Smooth muscle cell (in vitro differentiated cells): Measurements from ENCODE around the gene NEGR1. TPM values are rescaled to one million over a fixed set of nuclear protein-coding genes. Genes with fewer than 3 reads are reported as not detected.

Source experiments
- DNase-seq: peaks from one replicate; lab custom pipeline; 2025; ENCODE audit not compliant: unreplicated experiment; lab: John Stamatoyannopoulos, UW
- H2AFZ ChIP-seq: fragments of 200-600 bp; sonication (generic); 2 replicates; pipeline ENCODE4 v1.6.0; 2016; ENCODE audit warnings: antibody characterized with exemption, low read depth, mild to moderate bottlenecking
- H3F3A ChIP-seq: fragments of 200-600 bp; sonication (generic); 2 replicates; pipeline ENCODE4 v1.6.0; 2017; ENCODE audit warnings: antibody characterized with exemption, low read depth
- H3K27ac ChIP-seq: fragments of 200-600 bp; sonication (generic); 2 replicates; pipeline ENCODE4 v1.5.1; 2016; ENCODE audit warnings: low read depth, mild to moderate bottlenecking
- H3K27me3 ChIP-seq: fragments of 200-600 bp; sonication (generic); 2 replicates; pipeline ENCODE4 v1.6.1; 2016; ENCODE audit warnings: low read depth, mild to moderate bottlenecking
- H3K36me3 ChIP-seq: fragments of 200-600 bp; sonication (generic); 2 replicates; pipeline ENCODE4 v1.5.1; 2016; ENCODE audit warnings: low read depth
- H3K4me1 ChIP-seq: fragments of 200-600 bp; sonication (generic); 2 replicates; pipeline ENCODE4 v1.5.1; 2016; ENCODE audit warnings: low read depth
- H3K4me2 ChIP-seq: fragments of 200-600 bp; sonication (generic); 2 replicates; pipeline ENCODE4 v1.6.0; 2016; ENCODE audit warnings: mild to moderate bottlenecking
- H3K4me3 ChIP-seq: fragments of 200-600 bp; sonication (generic); 2 replicates; pipeline ENCODE4 v1.5.1; 2016; ENCODE audit warnings: mild to moderate bottlenecking
- H3K79me2 ChIP-seq: fragments of 200-600 bp; sonication (generic); 2 replicates; pipeline ENCODE4 v1.6.0; 2016; ENCODE audit warnings: low read depth, mild to moderate bottlenecking
- H3K9ac ChIP-seq: fragments of 200-600 bp; sonication (generic); 2 replicates; pipeline ENCODE4 v1.6.0; 2016; ENCODE audit warnings: low read depth
- H3K9me3 ChIP-seq: fragments of 200-600 bp; sonication (generic); replicated peaks from 2 replicates; pipeline ENCODE4 v1.5.1; 2016; ENCODE audit warnings: low read depth
- H4K20me1 ChIP-seq: fragments of 200-600 bp; sonication (generic); 2 replicates; pipeline ENCODE4 v1.6.0; 2016; ENCODE audit warnings: low read depth
- CTCF ChIP-seq: fragments of 200-600 bp; sonication (generic); IDR thresholded peaks from 2 replicates; pipeline ENCODE4 v1.5.1; 2017; ENCODE audit warnings: borderline replicate concordance, mild to moderate bottlenecking, antibody characterized with exemption; ENCODE audit not compliant: insufficient read depth, poor library complexity, severe bottlenecking
- WGBS: methylation state at CpG from one replicate; pipeline ENCODE4 v1.1.7; 2016; ENCODE audit warnings: low lambda C conversion rate; 5-methylcytosine and 5-hydroxymethylcytosine counted together
- polyA plus RNA-seq: library from polyadenylated mRNA; unstranded; fragments of >200 nt; fragmentation: Nextera tagmentation; extraction: Ambion mirVana; gene quantifications from 2 replicates; pipeline ENCODE4 v1.2.1, GENCODE V29; 2016
- total RNA-seq: library from RNA; depleted of rRNA; stranded (reverse); fragments of >200 nt; gene quantifications from 2 replicates; pipeline ENCODE4 v1.2.3, GENCODE V29; 2014

NEGR1 gene
- total and polyA plus RNA-seq, 2 experiments from 2014 or later: 0.02 to 0.09 TPM

- H3K9me3 ChIP-seq: no peaks in the 10 kb centered on the region
- H3K36me3 ChIP-seq: no peaks in the 10 kb centered on the region
- 66% methylated on average over 7 of the region's 7 CpGs for WGBS
- H3K4me1 ChIP-seq: no peaks in the 10 kb centered on the region
- H3K4me3 ChIP-seq: no peak overlapping the region
- H3K79me2 ChIP-seq: no peaks in the 10 kb centered on the region
- no peak overlapping the region for H3K4me2 ChIP-seq
- TF ChIP-seq CTCF: no peak
- no peaks in the 10 kb centered on the region for H3K27me3 ChIP-seq
- H4K20me1 ChIP-seq: no peaks in the 10 kb centered on the region
- no peak for DNase-seq
- H3F3A ChIP-seq: no peaks in the 10 kb centered on the region
- no peak overlapping the region for H2AFZ ChIP-seq
- H3K27ac ChIP-seq: no peak overlapping the region
- no peak overlapping the region for H3K9ac ChIP-seq
Observed at GRCh38 chr1:72066431-72066830, 215.9 kb downstream of the NEGR1 start.

GRCh38 chr1:72064196-72065075 lies 217.9 kb downstream of the NEGR1 start:
- Histone ChIP-seq H4K20me1 (no peaks in the 10 kb centered on the region), H3K4me3 (no peak overlapping the region), H3K27ac (no peak overlapping the region), H3K79me2 (no peaks in the 10 kb centered on the region), H3K4me2 (no peak overlapping the region), H3K9me3 (no peaks in the 10 kb centered on the region), H2AFZ (no peak overlapping the region), H3K36me3 (no peaks in the 10 kb centered on the region), H3K27me3 (no peaks in the 10 kb centered on the region), H3K9ac (no peak overlapping the region), H3K4me1 (no peaks in the 10 kb centered on the region), H3F3A (no peaks in the 10 kb centered on the region)
- WGBS: 78% methylated on average over 3 of the region's 3 CpGs
- no peak for TF ChIP-seq CTCF
- no peak for DNase-seq

GRCh38 chr1:72063364-72064044 lies 218.8 kb downstream of the NEGR1 start:
- H3K36me3 ChIP-seq: no peaks in the 10 kb centered on the region
- no peaks in the 10 kb centered on the region for H3K4me1 ChIP-seq
- WGBS: 85% methylated on average over 7 of the region's 7 CpGs
- no peak for DNase-seq
- H2AFZ ChIP-seq: no peak overlapping the region
- H3F3A ChIP-seq: no peaks in the 10 kb centered on the region
- H3K9me3 ChIP-seq: no peaks in the 10 kb centered on the region
- TF ChIP-seq CTCF: no peak
- H3K27me3 ChIP-seq: no peaks in the 10 kb centered on the region
- no peaks in the 10 kb centered on the region for H3K79me2 ChIP-seq
- no peak overlapping the region for H3K9ac ChIP-seq
- H3K4me3 ChIP-seq: no peak overlapping the region
- no peak overlapping the region for H3K4me2 ChIP-seq
- no peaks in the 10 kb centered on the region for H4K20me1 ChIP-seq
- H3K27ac ChIP-seq: no peak overlapping the region

GRCh38 chr1:72062584-72062983 lies 219.8 kb downstream of the NEGR1 start:
- no peaks in the 10 kb centered on the region for H3K36me3 ChIP-seq
- H3K4me2 ChIP-seq: no peak overlapping the region
- H3K4me1 ChIP-seq: no peaks in the 10 kb centered on the region
- no peak for DNase-seq
- no peaks in the 10 kb centered on the region for H3F3A ChIP-seq
- H3K9ac ChIP-seq: no peak overlapping the region
- no peaks in the 10 kb centered on the region for H4K20me1 ChIP-seq
- TF ChIP-seq CTCF: no peak
- no peak overlapping the region for H3K4me3 ChIP-seq
- H3K27me3 ChIP-seq: no peaks in the 10 kb centered on the region
- H2AFZ ChIP-seq: no peak overlapping the region
- H3K79me2 ChIP-seq: no peaks in the 10 kb centered on the region
- H3K27ac ChIP-seq: no peak overlapping the region
- no peaks in the 10 kb centered on the region for H3K9me3 ChIP-seq
